ENCODE results near the gene STAT3.

GRCh38 chr17:42307362-42307927 is 80.8 kb downstream of the STAT3 start:
- no peak for TF ChIP-seq CTCF (IDR thresholded peaks at IDR 0.05)
- TF ChIP-seq EP300 (IDR thresholded peaks at IDR 0.05): no peak
- no peak for TF ChIP-seq POLR2AphosphoS5 (IDR thresholded peaks at IDR 0.05)
- no peak for TF ChIP-seq POLR2A (IDR thresholded peaks at IDR 0.05)
